Epidermal melanocyte (primary cell): Measurements from ENCODE around the gene DGCR6.
"Not testable (repeated sequence)": the region's sequence is repeated elsewhere in the genome, so short reads cannot be mapped to it uniquely, and the experiment has no call there.

Source experiments
- DNase-seq: peaks from one replicate; pipeline ENCODE4 v3.0.0; 2011; ENCODE audit warnings: low spot score; ENCODE audit not compliant: insufficient read length

The DGCR6 gene

GRCh38 chr22:18959741-18960140, 53.6 kb downstream of the DGCR6 start:
- DNase-seq = not testable (repeated sequence)

DNA sequence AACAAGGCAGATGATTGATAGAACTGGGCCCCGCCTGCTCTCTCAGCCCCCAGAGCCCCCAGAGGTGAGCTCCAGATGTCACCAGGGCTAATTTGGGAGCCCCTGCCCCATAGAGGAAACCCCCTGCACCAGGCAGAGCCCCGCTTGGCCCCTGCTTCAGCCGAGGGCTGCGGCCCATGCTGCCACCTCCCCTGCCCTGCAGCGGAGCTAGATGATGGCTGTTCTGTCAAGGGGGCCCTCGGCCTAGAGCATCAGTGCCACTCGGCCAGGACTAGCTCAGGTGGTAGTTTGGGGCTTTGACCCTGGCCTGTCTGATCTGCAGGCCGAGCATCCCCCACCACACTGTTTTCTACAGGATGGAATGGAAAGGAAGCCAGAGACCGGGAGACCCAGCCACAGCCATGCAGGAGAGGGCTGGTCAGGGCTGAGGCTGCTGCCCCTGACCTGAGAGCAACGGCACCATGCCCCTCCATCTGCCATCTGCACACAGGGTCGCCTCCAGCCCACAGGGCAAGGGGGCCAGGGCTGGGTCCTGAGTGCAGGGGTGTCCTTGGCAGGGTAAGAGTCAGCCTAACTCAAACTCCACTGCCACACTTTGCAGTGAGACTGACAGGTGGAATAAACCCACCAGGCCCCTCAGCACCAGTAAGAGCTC, 54.2 kb downstream of the DGCR6 start:
- not testable (repeated sequence) for DNase-seq

- not testable (repeated sequence) for DNase-seq
Measured at GRCh38 chr22:18961201-18961600, 55.1 kb downstream of the DGCR6 start.
